ACC112 (cell line): Measurements from ENCODE around the gene KBTBD12.
"Not testable (repeated sequence)": the region's sequence is repeated elsewhere in the genome, so short reads cannot be mapped to it uniquely, and the experiment has no call there.

Experiments
- H2AFZ ChIP-seq: fragments of 200-600 bp; sonication (generic); one replicate; pipeline ENCODE4 v1.6.0; 2017; ENCODE audit warnings: antibody characterized with exemption, low read length; ENCODE audit not compliant: unreplicated experiment
- H3K27ac ChIP-seq: fragments of 200-600 bp; sonication (generic); 2 replicates; pipeline ENCODE4 v1.5.1; 2014; ENCODE audit warnings: low read depth, mild to moderate bottlenecking, antibody characterized with exemption, low read length, moderate library complexity
- H3K27me3 ChIP-seq: fragments of 200-600 bp; sonication (generic); 2 replicates; pipeline ENCODE4 v1.6.1; 2014; ENCODE audit warnings: mild to moderate bottlenecking, antibody characterized with exemption, low read length, moderate library complexity, mixed read lengths; ENCODE audit not compliant: insufficient read depth
- H3K36me3 ChIP-seq: fragments of 200-600 bp; sonication (generic); 2 replicates; pipeline ENCODE4 v1.6.1; 2016; ENCODE audit warnings: mild to moderate bottlenecking, antibody characterized with exemption, low read length, moderate library complexity, mixed read lengths; ENCODE audit not compliant: insufficient read depth
- H3K4me1 ChIP-seq: fragments of 200-600 bp; sonication (generic); one replicate; pipeline ENCODE4 v1.6.1; 2016; ENCODE audit warnings: low read length, mixed read lengths; ENCODE audit not compliant: insufficient read depth, unreplicated experiment, control insufficient read depth
- H3K4me3 ChIP-seq: fragments of 200-600 bp; sonication (generic); 2 replicates; pipeline ENCODE4 v1.5.1; 2014; ENCODE audit warnings: mild to moderate bottlenecking, low read depth, low read length
- H3K79me2 ChIP-seq: fragments of 200-600 bp; sonication (generic); one replicate; pipeline ENCODE4 v1.6.0; 2016; ENCODE audit warnings: low read length; ENCODE audit not compliant: control insufficient read depth, unreplicated experiment, insufficient read depth

KBTBD12 gene

DNA sequence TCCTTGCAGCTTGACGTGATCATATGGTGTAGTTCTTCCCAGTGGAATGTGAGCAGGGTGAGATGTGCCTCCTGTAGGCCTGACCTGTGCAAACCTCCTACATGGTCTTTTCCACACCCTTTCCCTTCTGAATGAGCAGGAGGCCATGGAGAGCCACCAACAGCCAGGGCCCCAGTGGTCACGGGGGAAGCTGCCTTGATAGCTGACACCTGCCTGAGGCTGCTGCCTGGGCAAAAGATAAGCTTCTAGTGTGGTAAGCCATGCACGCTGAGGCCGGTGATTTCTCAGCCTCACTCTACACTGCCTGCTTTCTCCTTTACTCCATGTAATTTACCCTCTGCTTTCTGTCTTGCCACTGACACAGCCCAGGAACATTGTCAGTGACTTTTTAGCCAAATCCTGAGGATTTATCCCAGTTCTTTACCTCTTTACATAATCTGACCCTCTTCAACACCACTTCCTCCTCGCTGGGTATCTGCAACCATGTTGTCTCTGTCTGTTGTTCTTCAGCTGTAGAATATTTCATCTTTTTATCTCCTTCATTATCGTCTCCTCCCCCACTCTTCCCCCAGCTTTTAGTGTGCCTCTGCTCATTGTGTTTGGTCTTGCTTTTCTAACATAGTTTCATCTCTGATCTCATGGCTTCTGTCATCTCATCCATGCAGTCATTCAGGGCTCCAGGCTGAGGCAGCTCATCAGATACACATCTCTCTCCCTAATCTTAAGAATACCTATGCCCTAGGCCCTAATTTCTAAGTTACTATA lies 11.2 kb upstream of the KBTBD12 start:
- H3K36me3 ChIP-seq = no peaks in the 10 kb centered on the region
- no peaks in the 10 kb centered on the region for H3K4me1 ChIP-seq
- H3K27me3 ChIP-seq = peaks cover 19% of the 10 kb centered on the region
- H3K79me2 ChIP-seq = no peaks in the 10 kb centered on the region
- no peak overlapping the region for H3K27ac ChIP-seq
- no peak overlapping the region for H3K4me3 ChIP-seq
- no peak overlapping the region for H2AFZ ChIP-seq

- Histone ChIP-seq H3K4me1 (no peaks in the 10 kb centered on the region), H3K4me3 (no peak overlapping the region), H2AFZ (no peak overlapping the region), H3K36me3 (no peaks in the 10 kb centered on the region), H3K27me3 (peaks cover 20% of the 10 kb centered on the region), H3K79me2 (no peaks in the 10 kb centered on the region), H3K27ac (no peak overlapping the region)
These were observed 9.5 kb upstream of the KBTBD12 start for GRCh38 chr3:127905556-127905955.

DNA sequence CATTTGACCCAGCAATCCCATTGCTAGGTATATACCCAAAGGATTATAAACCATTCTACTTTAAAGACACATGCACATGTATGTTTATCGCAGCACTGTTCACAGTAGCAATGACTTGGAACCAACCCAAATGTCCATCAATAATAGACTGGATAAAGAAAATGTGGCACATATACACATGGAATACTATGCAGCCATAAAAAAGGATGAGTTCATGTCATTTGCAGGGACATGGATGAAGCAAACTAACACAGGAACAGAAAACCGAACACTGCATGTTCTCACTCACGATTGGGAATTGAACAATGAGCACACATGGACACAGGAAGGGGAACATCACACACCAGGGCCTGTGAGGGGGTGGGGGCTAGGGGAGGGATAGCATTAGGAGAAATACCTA lies 8.4 kb upstream of the KBTBD12 start:
- not testable (repeated sequence) for H3K4me3 ChIP-seq, H3K79me2 ChIP-seq, H3K4me1 ChIP-seq, H3K36me3 ChIP-seq, H3K27ac ChIP-seq, H2AFZ ChIP-seq
- peaks cover 20% of the 10 kb centered on the region for H3K27me3 ChIP-seq

GRCh38 chr3:127908202-127908601 lies 6.8 kb upstream of the KBTBD12 start:
- peak overlapping the region; percentile 30 for H2AFZ ChIP-seq
- no peak overlapping the region for H3K4me3 ChIP-seq

GRCh38 chr3:127908951-127909350 lies 6.1 kb upstream of the KBTBD12 start:
- no peak overlapping the region for H3K4me3 ChIP-seq
- H3K27ac ChIP-seq = no peak overlapping the region
- H3K4me1 ChIP-seq = no peaks in the 10 kb centered on the region
- no peaks in the 10 kb centered on the region for H3K79me2 ChIP-seq
- H3K27me3 ChIP-seq = peaks cover 12% of the 10 kb centered on the region
- no peaks in the 10 kb centered on the region for H3K36me3 ChIP-seq
- no peak overlapping the region for H2AFZ ChIP-seq

More at GRCh38 chr3:127908202-127908601, 6.8 kb upstream of the KBTBD12 start:
- Histone ChIP-seq H3K27ac (no peak overlapping the region), H3K36me3 (no peaks in the 10 kb centered on the region), H3K27me3 (peaks cover 14% of the 10 kb centered on the region), H3K4me1 (no peaks in the 10 kb centered on the region), H3K79me2 (no peaks in the 10 kb centered on the region)

DNA sequence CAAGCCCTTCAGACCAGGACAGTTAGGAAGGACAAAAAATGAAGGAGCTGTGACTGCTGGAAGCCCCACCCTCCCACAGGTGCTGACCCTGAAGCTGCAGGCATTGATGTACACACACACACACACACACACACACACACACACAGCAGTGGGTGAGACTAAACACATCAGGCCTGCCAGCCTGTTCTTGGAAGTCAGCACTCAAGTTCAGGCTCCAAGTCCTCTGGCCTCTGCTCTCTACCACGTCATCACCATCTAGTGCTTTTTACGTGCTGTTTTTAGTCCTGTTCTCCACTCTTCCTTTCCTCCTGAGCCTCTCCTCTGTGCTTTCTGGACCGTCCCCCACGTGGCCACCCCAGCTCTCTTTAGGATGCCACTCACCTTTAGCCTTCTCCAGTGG lies 5.4 kb upstream of the KBTBD12 start:
- no peak overlapping the region for H3K4me3 ChIP-seq
- no peaks in the 10 kb centered on the region for H3K36me3 ChIP-seq
- peaks cover 7% of the 10 kb centered on the region for H3K27me3 ChIP-seq

GRCh38 chr3:127911421-127911931 lies 3.6 kb upstream of the KBTBD12 start:
- Histone ChIP-seq H3K79me2 (no peaks in the 10 kb centered on the region), H3K27me3 (peaks cover 12% of the 10 kb centered on the region), H3K36me3 (no peaks in the 10 kb centered on the region), H3K4me1 (no peaks in the 10 kb centered on the region), H3K4me3 (no peak overlapping the region), H2AFZ (peak overlapping the region; percentile 77), H3K27ac (no peak overlapping the region)

More for the DNA sequence above, 5.4 kb upstream of the KBTBD12 start:
- no peaks in the 10 kb centered on the region for H3K4me1 ChIP-seq
- no peak overlapping the region for H3K27ac ChIP-seq
- H3K79me2 ChIP-seq = no peaks in the 10 kb centered on the region
- H2AFZ ChIP-seq = no peak overlapping the region

- H3K4me1 ChIP-seq, H2AFZ ChIP-seq, H3K27ac ChIP-seq, H3K36me3 ChIP-seq, H3K27me3 ChIP-seq, H3K79me2 ChIP-seq, H3K4me3 ChIP-seq: not testable (repeated sequence)
These were observed 1.2 kb upstream of the KBTBD12 start for GRCh38 chr3:127913841-127914240.

GRCh38 chr3:127914584-127914983 lies 448 bp upstream of the KBTBD12 start:
- Histone ChIP-seq H2AFZ (peak overlapping the region; percentile 100), H3K27ac (no peak overlapping the region), H3K4me3 (peak overlapping the region; percentile 79), H3K27me3 (peaks cover 5% of the 10 kb centered on the region; the same call in 1 of the 2 replicates), H3K36me3 (no peaks in the 10 kb centered on the region), H3K79me2 (no peaks in the 10 kb centered on the region), H3K4me1 (no peaks in the 10 kb centered on the region)

GRCh38 chr3:127915937-127916493 lies 983 bp downstream of the KBTBD12 start:
- Histone ChIP-seq H3K36me3 (no peaks in the 10 kb centered on the region), H2AFZ (peak overlapping the region; percentile 70), H3K27ac (no peak overlapping the region), H3K4me1 (no peaks in the 10 kb centered on the region), H3K79me2 (no peaks in the 10 kb centered on the region), H3K27me3 (peaks cover 5% of the 10 kb centered on the region; the same call in 1 of the 2 replicates), H3K4me3 (peak overlapping the region; percentile 79; the same call in 1 of the 2 replicates)

DNA sequence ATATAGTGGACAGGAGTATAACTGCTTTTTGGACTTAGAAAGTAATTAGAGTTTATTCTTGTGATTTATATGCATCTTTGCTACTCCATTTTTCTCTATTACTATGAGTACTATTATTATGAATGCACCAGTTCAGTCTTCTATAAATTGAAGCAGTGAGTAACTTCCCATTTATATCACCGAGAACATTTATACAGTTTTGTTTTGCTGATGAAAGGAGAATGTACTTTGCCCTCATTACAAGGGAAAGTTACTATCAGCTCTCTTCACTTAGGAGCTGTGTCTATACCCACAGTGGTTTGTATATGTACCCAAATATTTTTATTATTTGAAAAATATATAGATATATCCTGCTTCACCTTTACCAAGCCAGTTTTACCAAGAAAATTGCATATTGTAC lies 5.7 kb downstream of the KBTBD12 start:
- Histone ChIP-seq H3K27me3 (peaks cover 2% of the 10 kb centered on the region; the same call in 1 of the 2 replicates), H3K4me1 (no peaks in the 10 kb centered on the region)

More for the DNA sequence above, 5.7 kb downstream of the KBTBD12 start:
- no peaks in the 10 kb centered on the region for H3K36me3 ChIP-seq
- no peaks in the 10 kb centered on the region for H3K79me2 ChIP-seq
- H2AFZ ChIP-seq = no peak overlapping the region
- no peak overlapping the region for H3K27ac ChIP-seq
- no peak overlapping the region for H3K4me3 ChIP-seq
